Activated gamma-delta T cell (primary cell): ENCODE results near the gene PCDH15.

Experiments used
- DNase-seq: peaks from one replicate; lab custom pipeline; 2025; lab: John Stamatoyannopoulos, UW

The PCDH15 gene

GRCh38 chr10:54372179-54372578, 428.9 kb downstream of the PCDH15 start:
- DNase-seq: no peak

DNA sequence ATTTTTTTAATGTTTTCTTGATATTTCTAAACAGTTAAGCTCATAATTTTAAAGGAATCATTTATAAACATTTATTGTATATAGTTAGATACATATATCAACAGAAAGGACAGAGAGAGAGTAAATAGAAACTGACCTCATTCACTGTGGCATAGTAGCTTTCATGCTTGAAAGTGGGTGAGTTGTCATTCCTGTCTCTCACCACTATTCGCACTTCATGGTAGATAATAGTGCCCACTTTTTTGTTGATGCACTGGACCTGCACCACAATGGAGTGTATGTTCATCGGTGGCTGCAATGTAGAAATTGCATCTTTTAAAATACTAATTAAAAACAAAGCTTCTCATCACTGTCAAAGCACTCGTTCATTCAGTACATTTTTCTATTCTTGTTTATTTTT, 432.0 kb downstream of the PCDH15 start:
- DNase-seq: no peak

- no peak for DNase-seq
Observed at GRCh38 chr10:54363390-54363789, 437.6 kb downstream of the PCDH15 start.

GRCh38 chr10:54342058-54342457, 459.0 kb downstream of the PCDH15 start:
- no peak for DNase-seq

DNA sequence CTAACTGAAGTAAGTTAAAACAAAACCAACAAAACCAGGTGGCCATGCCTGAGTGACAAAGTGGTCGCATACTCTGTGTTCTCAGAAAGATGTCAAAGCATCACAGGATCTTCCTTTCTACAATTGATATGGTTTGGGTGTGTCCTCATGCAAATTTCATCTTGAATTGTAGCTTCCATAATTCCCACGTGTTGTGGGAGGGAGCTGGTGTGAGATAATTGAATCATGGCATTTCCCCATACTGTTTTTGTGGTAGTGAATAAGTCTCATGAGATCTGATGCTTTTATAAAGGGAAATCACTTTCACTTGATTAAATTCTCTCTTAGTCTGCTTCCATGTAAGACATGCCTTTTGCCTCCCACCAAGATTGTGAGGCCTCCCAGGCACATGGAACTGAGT, 465.7 kb downstream of the PCDH15 start:
- no peak for DNase-seq

GRCh38 chr10:54319341-54319740, 481.7 kb downstream of the PCDH15 start:
- DNase-seq: no peak

DNA sequence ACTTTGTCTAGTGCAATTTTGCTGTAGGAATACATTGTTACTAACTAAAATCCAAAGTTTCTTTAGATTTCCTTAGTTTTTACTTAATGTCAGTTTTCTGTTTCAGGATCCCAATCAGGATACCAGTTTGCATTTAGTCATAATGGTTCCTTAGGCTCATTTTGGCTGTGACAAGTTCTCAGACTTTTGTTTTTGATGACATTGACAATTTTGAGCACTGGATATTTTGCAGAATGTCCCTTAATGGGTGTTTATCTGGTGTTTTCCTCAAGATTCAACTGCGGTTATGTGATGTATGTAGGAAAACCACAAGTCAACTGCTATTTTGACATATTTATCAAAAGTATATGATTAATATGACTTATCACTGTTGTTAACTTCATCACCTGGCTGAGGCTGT, 482.6 kb downstream of the PCDH15 start:
- no peak for DNase-seq

- DNase-seq: no peak
Observed at GRCh38 chr10:54314430-54314829, 486.6 kb downstream of the PCDH15 start.

GRCh38 chr10:54284526-54285193, 516.4 kb downstream of the PCDH15 start:
- DNase-seq: no peak

- DNase-seq: no peak
Observed at GRCh38 chr10:54282012-54282411, 519.0 kb downstream of the PCDH15 start.

GRCh38 chr10:54266395-54266794, 534.6 kb downstream of the PCDH15 start:
- no peak for DNase-seq

GRCh38 chr10:54262726-54263125, 538.3 kb downstream of the PCDH15 start:
- DNase-seq: no peak

DNA sequence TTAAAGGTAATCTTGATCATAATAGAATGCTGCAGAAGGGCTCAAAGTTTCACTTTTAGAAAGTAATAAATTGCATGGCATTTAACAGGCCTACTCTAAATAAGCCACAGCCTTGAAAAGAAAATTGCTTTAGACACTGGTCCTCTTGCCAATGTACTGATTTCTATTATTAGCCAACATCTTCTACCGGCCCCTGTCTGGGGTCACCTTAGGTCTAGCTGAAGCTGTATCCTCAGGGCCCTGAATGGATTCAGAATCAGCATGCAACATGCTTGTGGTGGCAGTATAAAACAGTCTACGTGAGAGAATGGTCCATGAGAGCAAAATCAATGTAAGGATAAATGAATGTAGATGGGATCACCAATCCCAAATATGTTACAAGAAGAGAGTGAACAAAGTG, 541.9 kb downstream of the PCDH15 start:
- no peak for DNase-seq

GRCh38 chr10:54234832-54235231, 566.2 kb downstream of the PCDH15 start:
- DNase-seq: no peak

GRCh38 chr10:54203401-54203800, 597.6 kb downstream of the PCDH15 start:
- no peak for DNase-seq

GRCh38 chr10:54198051-54198450, 603.0 kb downstream of the PCDH15 start:
- DNase-seq: no peak

GRCh38 chr10:54194806-54195205, 606.2 kb downstream of the PCDH15 start:
- no peak for DNase-seq

DNA sequence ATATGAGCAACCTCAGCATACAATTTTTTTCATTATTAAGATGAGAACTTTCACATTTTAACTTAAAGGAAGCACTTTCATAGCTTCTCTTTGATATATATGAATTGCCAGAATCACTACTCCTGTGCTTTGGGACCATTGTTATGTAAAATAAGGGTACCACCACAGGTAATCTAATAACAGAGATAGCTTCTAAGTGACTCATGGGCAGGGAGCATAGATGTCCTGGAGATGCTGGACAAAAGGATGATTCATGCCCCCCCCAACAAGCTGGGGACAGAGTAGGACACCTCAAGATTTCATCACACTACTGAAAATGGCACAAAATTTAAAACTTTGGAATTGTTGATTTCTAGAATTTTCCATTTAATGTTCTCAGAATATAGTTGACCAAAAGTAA, 641.1 kb downstream of the PCDH15 start:
- DNase-seq: no peak

DNA sequence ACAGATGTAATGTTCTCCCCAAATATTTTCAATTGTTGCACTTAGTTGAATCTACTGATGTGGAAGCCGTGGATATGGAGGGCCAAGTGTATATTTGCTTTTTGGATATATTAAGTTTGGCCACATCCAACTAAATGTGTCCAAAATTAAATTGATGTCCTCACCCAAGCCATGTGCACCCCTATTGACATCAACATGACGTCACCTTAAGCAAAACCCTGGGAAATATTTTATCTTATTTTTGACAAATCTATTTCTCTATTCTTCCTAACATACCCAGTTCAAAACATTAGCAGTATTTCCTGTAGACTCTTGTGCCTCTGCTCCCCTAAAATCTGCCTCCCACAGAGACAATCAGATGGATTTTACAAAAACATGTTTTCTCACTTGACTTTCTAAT, 652.5 kb downstream of the PCDH15 start:
- no peak for DNase-seq

- no peak for DNase-seq
Observed at GRCh38 chr10:54139819-54140428, 661.1 kb downstream of the PCDH15 start.

DNA sequence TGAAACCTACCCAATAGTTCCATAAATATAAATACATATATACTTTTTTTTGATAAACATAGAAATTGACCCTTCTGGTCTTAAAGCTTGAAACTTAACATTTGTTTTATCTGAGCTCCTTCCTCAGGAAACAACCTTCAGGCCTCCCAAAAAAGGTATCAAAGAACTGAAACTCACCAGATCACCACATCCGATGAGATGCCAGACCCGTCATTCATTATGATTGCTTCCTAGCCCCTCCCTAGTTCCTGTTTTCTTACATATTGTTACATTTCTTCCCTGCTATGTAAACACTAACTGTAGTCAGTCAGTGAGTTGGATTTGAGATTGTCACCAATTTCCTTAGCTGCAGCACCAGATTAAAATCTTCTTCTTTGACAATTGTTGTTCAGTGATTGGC, 663.6 kb downstream of the PCDH15 start:
- no peak for DNase-seq

DNA sequence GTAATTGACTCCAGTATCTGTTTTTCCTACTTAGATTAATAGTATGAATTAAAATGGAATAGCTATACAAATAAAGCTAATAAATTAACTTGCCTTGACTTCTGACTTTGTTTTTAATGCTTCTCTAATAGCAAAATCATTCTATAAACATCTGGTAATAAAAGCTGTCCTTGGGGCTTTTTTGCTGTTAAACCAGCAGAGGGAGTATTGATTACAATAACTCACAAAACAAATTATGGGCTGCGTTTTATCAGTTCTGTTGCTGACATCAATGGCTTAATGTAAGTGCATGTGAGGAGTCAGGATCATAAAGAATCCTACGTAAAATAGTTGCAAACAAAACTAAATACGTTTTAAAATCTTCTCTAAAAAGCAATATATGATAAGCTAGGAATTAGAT, 667.8 kb downstream of the PCDH15 start:
- no peak for DNase-seq

GRCh38 chr10:54131833-54132232, 669.2 kb downstream of the PCDH15 start:
- DNase-seq: no peak

DNA sequence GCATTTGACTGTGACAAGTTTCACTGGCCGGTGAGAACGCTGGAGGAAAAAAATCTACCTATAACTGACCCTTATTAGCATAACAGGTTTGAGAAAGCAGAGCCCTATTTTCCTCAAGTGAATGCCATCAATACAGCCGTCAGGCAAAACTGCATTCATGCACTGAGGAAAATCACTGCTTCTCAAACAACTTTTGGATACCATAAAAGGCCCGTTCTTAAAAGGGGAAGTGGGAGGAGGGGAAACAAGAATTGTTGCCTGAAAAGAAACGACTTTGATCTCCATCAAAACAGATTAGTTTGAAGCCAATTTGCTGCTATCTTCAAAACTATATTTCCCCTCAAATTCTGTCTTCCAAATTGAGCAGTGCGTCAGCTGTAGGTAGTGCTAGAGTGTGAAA, 670.6 kb downstream of the PCDH15 start:
- no peak for DNase-seq
